Measurements from ENCODE around the gene VMA21.

GRCh38 chrX:151416579-151416978, 19.6 kb downstream of the VMA21 start:
- no peak for TF ChIP-seq CTCF (IDR thresholded peaks at IDR 0.05; ENCODE audit: low read depth, low read length)
- TF ChIP-seq POLR2A (IDR thresholded peaks at IDR 0.05; ENCODE audit: extremely low read depth, insufficient read length) = no peak

All from NB4 (cell line).